Islet precursor cell (in vitro differentiated cells): Measurements from ENCODE around the gene NCOR1.
"Not testable (repeated sequence)": the region's sequence is repeated elsewhere in the genome, so short reads cannot be mapped to it uniquely, and the experiment has no call there.

Source experiments
- DNase-seq: peaks from one replicate; pipeline ENCODE4 v3.0.0-alpha.2; 2018

The NCOR1 gene

DNA sequence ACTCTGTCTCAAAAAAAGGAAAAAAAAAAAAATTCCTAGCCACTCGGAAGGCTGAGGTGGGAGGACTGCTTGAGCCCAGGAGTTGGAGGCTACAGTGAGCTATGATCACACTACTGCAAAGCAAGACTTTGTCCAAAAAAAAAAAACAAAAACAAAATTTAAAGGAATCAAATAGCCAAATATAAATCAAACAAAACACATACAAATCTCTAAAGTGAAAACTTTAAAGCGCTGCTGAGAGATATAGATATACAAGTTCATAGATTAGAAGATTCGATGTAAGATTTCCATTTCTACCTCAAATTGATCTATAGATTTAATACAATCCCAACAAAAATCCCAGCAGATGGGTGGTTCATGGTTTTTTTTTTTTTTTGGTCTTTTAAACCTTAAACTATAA lies 132.1 kb downstream of the NCOR1 start:
- DNase-seq: no peak

GRCh38 chr17:16081507-16082087 lies 133.7 kb downstream of the NCOR1 start:
- DNase-seq: no peak

DNA sequence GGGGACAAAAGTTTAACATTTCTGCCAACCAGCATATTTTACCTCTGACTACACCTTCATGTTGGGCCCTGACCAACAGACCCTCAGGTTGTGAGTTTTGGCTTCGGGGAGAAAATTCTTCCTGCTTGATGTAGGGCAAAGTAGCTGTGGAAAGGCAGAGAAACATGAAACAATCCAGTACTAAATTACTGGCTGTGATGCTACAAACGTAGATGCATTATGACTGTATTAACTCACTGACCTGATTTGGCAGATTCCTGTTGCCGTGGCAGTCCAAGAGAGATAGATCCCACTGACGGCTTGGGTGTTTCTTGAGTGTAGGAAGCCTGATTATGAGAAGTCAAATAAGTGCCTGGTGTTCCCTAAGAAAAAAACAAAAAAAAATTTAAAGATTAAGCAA lies 135.0 kb downstream of the NCOR1 start:
- DNase-seq: no peak

DNA sequence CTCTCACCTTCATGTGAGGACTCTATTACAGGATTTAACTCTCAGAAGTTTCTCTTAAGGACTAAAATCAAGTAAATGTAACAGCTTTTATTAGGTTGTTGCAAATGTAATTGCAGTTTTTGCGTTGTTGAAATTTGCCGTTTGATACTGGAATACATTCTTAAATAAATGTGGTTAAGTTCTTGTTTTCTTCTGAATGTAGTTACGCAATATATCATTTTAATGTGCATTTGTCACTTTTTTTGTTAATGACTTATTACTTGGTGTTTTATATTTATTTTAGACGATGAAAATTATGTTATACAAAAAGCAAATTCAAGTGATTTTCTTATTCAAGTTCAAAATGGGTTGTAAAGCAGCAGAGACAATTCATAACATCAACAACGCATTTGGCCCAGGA lies 139.4 kb downstream of the NCOR1 start:
- no peak for DNase-seq

- DNase-seq: no peak
These were observed 140.9 kb downstream of the NCOR1 start for GRCh38 chr17:16074423-16074822.

GRCh38 chr17:16073845-16074244 lies 141.5 kb downstream of the NCOR1 start:
- no peak for DNase-seq

DNA sequence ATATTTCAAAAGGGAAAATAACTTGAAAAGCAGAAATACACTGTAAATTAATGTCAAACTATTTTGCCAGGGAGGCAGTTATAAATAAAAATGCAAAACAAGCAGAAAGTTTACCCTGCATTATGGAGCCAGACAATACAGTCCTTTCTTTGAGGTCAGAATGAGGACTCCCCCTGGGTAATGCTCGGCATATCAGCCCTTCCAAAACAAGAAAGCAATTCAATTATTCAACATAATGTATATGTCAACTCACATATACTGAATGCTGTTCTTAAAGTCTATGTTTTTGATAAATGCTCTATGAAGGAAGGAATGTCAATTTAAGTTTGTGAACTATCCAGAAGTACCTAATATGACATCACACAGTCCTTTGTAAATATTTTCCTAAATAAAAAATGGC lies 143.3 kb downstream of the NCOR1 start:
- no peak for DNase-seq

- no peak for DNase-seq
These were observed 147.0 kb downstream of the NCOR1 start for GRCh38 chr17:16068323-16068722.

DNA sequence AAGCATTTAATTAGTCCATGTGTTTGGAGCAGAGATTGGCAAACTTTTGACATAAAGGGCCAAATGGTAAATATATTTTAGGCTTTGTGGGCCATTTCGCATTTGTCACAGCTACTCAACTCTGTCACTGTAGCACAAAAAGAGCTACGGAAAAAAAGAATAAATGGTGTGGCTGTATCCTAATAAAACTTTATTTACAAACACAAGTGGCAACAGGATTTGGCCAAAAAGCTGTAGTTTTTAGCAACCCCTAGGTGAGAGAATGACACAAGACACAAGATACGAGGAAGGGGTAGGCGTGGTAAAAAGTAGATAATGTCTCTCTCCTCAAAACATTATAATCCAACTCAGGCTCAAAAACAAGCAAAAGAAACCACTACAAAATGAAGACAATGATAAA lies 149.2 kb downstream of the NCOR1 start:
- DNase-seq: no peak

DNA sequence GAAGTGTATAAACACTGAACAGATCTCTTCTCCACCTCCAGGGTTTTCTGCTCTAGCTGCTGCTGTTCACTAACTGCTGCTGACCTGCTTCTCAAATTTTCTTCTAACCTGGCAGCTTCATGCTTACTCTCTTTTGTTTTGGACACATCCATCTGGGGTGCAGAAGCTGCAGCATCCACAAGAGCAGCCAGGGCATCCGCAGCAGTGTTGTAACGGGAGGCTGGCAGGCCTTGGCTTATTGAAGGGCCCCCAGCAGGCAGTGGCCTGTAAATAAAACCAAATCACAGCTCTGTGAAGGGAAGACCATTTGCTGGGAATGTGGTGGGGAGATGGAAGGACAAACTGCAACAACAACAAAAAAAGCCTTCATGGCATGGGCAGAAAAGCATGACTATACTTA lies 153.7 kb downstream of the NCOR1 start:
- DNase-seq: no peak

DNA sequence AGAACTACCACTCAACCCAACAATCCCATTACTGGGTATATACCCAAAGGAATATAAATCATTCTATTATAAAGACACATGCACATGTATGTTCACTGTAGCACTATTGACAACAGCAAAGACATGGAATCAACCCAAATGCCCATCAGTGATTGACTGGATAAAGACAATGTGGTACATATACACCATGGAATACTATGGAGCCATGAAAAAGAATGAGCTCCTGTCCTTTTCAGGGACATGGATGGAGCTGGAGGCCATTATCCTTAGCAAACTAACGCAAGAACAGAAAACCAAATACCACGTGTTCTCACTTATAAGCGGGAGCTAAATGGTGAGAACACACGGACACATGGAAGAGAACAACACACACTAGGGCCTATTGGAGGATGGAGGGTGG lies 160.2 kb downstream of the NCOR1 start:
- not testable (repeated sequence) for DNase-seq

GRCh38 chr17:16052486-16052885 lies 162.8 kb downstream of the NCOR1 start:
- no peak for DNase-seq

DNA sequence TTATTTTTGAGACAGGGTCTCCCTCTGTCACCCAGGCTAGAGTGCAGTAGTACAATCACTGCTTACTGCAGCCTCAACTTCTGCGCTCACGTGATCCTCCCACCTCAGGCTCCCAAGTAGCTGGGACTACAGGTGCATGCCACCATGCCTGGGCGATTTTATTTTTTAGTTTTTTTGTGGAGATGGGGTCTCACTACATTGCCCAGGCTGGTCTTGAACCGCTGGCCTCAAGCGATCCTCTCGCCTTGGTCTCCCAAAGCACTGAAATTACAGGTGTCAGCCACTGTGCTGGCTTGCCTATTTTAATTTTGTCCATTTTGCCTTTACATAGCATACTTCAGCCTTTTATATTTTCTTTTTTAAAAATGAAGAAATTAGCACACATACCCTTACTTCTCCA lies 164.5 kb downstream of the NCOR1 start:
- no peak for DNase-seq

DNA sequence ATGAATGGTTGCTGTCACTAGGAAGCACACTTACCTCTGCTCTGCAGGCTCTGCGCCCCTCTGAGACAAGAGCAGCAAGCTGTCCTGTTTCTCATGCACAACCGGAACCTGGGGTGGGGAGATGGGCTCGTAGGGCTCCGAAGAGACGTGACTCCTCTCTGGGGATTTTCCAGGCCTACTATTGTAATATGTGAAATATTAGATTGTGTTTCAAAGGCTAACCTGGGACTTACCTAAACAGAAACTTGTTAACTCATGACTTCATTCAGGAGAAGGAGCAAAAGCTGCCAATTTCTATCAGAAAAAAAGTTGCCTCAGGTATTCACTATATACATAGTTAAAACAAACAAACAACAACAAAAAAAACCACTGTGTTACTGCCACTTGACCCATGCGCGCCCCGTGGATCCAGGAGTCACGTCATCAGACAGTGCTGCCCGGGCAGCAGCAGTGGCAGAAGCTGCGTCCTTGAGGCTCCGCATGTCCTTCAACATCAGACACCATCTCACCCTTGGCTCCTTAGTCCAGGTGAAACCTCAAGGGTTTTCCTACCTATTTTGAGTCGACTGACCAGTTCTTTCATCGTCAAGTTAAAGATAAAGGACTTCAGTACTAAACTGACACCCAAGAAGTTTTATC lies 166.4 kb downstream of the NCOR1 start:
- DNase-seq: no peak

- DNase-seq: no peak
These were observed 168.4 kb downstream of the NCOR1 start for GRCh38 chr17:16046966-16047365.

DNA sequence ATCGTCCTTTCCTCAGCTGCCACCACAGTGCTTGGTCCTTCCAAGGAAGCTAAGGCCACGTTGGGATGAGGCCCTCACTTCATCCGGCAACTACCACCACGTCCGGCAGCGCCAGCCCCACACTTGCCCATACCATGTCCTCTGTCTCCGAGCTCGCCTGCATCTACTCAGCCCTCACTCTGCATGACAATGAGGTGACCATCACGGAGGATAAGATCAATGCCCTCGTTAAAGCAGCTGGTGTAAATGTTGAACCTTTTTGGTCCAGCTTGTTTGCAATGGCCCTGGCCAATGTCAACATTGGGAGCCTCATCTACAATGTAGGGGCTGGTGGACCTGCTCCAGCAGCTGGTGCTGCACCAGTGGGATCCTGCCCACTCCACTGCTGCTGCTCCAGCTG lies 170.8 kb downstream of the NCOR1 start:
- no peak for DNase-seq

GRCh38 chr17:16040710-16041251 lies 174.6 kb downstream of the NCOR1 start:
- no peak for DNase-seq

DNA sequence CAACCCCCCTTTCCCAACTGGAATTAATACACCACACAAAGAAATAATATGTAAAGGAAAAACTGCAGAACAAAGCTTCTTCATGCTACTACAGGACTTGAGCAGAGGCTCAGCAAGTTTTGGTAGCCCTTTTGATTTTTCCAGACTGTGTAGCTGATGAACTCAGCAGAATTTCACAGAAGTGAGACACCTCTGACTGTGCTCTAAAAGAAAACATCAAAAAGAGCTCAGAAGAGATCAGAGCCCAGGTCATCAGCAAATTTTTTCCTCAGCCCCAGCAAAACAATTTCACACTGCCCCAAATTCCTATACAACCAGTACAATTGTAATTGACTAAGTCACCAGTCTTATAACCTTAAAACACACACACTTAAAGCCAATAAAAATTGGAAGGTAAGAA lies 177.7 kb downstream of the NCOR1 start:
- DNase-seq: no peak

- no peak for DNase-seq
These were observed 179.1 kb downstream of the NCOR1 start for GRCh38 chr17:16036261-16036660.

DNA sequence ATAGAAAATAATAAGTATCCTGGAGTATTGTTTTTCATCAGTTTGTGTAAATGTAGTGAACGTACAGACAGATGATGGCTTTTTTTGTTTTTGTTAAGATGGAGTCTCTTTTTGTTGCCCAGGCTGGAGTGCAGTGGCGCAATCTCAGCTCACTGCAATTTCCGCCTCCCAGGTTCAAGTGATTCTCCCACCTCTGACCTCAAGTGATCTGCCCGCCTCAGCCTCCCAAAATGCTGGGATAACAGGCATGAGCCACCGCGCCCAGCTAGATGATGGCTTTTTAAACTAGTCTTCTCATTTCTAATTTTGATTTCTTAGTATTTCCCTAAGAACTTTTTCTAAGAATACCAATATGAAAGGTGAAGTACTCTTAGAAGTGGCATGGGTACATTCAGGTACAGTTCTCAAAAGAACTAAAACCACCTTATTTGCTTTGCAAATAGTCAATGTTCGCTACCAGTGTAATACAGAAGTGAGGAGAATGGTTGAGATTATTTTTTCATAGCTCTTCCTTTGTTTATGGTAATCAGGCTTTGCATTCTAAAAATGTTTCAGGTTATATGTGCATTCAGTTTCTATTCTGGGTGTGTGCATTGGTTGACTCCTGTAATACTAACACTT lies 181.5 kb downstream of the NCOR1 start:
- DNase-seq: no peak

DNA sequence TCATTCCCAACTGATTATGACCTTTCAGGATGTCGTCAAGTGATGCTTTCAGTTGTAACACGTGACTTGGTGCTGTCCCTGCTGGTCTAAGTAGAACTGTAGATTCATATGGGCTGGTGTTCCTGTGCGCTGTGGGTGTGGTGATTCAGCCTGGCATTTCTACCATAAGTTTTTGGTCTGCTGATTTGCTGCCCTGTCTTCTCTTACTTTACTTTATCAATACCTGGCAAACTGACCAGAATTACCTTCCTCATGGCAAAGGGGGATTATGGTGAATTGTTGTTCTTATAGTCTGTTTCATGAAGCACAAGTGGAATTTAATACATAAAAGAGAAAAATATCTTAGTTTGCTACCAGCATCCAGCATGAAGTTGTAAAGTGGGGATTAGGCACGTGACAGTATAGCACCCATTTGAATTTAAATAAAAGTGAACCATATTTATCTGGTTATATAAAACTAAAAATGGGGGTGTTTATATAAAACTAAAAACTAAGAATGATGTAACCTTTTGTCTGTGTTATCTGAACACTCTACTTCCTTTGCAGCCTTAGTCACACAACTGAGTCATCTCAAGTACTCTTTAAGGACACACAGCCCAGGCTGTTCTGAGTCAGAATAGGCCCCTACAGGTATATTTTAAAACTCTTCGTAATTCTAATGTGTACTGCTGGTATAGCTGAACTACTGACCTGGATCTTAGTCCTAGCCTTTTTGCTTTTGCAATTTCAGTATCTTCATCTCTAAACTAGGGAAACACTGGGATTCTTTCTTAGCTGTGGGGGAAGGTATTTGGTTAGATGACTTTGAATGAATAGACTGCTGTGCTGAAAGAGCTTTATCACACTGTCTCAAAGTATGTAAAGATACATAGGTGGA lies 187.4 kb downstream of the NCOR1 start:
- DNase-seq: peak; percentile 70

DNA sequence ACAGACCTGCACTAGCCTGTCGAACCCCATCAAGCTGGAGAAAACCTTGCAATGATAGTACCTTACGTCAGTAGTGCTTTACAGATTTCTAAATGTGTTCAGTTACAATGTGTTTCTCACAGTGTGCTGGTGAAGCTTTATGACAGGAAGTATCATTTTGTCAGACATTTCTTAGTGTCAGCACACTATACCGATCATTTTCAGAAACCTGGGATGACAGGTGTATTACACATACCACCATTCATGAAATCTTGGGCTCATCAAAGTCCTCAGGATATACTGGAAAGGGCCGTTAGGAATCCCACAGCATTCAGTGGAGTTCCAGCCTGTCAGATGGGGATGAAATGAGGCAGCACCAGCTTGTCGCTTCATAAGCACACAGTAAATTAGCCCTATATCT lies 188.4 kb downstream of the NCOR1 start:
- no peak for DNase-seq

DNA sequence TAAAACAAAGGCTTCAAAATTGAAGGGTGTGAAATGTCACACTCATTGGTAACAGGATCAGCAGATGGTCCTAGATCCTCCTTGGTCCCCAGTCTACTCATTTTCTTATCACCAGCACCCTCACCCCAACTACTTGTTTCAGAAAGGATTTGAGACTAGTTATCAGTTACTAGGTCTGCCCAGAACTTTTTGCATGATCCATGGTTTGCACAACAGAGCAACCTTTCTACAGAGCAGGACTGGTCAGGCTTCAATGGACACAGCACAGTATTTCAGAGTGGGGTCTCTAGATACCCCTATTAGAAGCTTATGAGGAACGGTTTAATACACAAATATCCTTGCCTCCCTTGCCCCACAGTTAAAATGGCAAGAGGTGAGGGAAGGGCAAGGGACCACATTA lies 190.1 kb downstream of the NCOR1 start:
- no peak for DNase-seq

DNA sequence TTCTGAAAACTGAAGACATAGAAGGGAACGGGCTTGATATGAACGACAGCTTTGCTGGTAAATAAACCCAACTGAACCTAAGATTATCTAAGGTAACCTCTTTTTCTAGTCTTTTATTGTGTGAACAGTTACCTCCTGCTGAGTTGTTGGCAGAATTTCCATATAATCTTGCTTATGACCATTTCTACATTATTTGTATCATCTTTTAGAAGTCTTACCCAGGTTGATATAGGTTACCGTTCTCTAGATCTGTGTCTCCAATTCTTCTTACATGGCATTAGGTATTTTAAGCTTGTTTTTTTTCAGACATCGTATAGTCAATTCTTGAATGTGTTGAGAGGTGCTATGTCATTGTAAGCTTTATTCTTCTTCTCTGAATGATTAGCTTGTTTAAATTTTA lies 191.5 kb downstream of the NCOR1 start:
- no peak for DNase-seq
